Measurements from ENCODE around the gene FRMD4B.

GRCh38 chr3:69129531-69129930 is 256.4 kb downstream of the FRMD4B start:
- TF ChIP-seq EZH2 (IDR thresholded peaks at IDR 0.05; ENCODE audit: low read depth, unreplicated experiment) (no peak), REST (IDR thresholded peaks at IDR 0.05; ENCODE audit: unreplicated experiment) (no peak), POLR2AphosphoS5 (IDR thresholded peaks at IDR 0.05; ENCODE audit: low read depth) (no peak), CTCF (conservative IDR thresholded peaks at IDR 0.05; ENCODE audit: low read depth in 2 of 2) (no peak), JUNB (IDR thresholded peaks at IDR 0.05; ENCODE audit: unreplicated experiment) (no peak), EZH2phosphoT487 (IDR thresholded peaks at IDR 0.05; ENCODE audit: unreplicated experiment) (no peak), CREB1 (CRISPR knock-in tag; IDR thresholded peaks at IDR 0.05; ENCODE audit: low read depth) (no peak), STAT1 (IDR thresholded peaks at IDR 0.05; ENCODE audit: unreplicated experiment) (no peak), ETS1 (IDR thresholded peaks at IDR 0.05) (no peak), NANOG (IDR thresholded peaks at IDR 0.05; ENCODE audit: borderline replicate concordance) (no peak), ZNF462 (CRISPR knock-in tag; IDR thresholded peaks at IDR 0.05) (no peak)
